Ovary (tissue), 3 donors: Measurements from ENCODE around the gene PSMB7.

Source experiments
- CTCF ChIP-seq, 3 donors: fragments of 450-650 bp in 2 of 3; fragments of 200-600 bp in 1 of 3; IDR thresholded peaks; one replicate each; pipeline versions ENCODE4 v1.5.1 to v1.8.0; 2016 to 2022; ENCODE audit warnings: antibody characterized with exemption in 3 of 3, mild to moderate bottlenecking in 1 of 3
- EP300 ChIP-seq: sonication (generic); formaldehyde crosslinking; IDR thresholded peaks from one replicate; pipeline ENCODE4 v1.6.1; 2017; ENCODE audit warnings: antibody characterized with exemption
- POLR2A ChIP-seq: fragments of 450-650 bp; IDR thresholded peaks from one replicate; pipeline ENCODE4 v1.6.1; 2017; ENCODE audit warnings: antibody characterized with exemption, mild to moderate bottlenecking, moderate library complexity
- donor health status: DM: no; HTN: no; CAD: no.

DNA sequence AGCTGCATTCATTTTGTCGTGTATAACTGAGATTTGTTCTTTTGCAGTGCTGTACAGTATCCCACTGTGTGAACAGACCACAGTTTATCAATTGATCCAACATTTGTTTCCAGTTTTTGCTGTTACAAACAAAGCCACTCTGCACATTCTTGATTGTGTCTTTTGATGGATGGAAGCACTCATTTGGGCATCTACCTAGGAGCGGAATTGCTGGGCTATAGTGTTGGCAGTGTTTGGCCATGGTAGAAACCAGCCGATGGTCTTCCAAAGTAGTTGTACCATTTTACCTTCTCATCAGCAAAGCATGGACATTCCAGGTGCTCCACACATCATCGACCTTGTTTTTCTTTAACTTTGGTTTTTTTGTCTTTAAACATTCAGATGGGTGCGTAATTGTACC is 77.7 kb downstream of the PSMB7 start:
- TF ChIP-seq CTCF (IDR thresholded peaks at IDR 0.05): no peak
- TF ChIP-seq POLR2A: no peak
- TF ChIP-seq EP300: no peak
